ENCODE measurements around the gene BRPF1.

GRCh38 chr3:9717563-9717962, 14.0 kb upstream of the BRPF1 start:
- no peak for TF ChIP-seq POLR2AphosphoS5 (IDR thresholded peaks at IDR 0.05)
- no peak for TF ChIP-seq POLR2A (IDR thresholded peaks at IDR 0.05)
